Fibroblast of villous mesenchyme (primary cell): ENCODE measurements around the gene SLITRK5. TPM values are rescaled to one million over a fixed set of nuclear protein-coding genes. Genes with fewer than 3 reads are reported as not detected.

Source experiments
- DNase-seq: peaks from one replicate; pipeline ENCODE4 v3.0.0-alpha.2; 2010; ENCODE audit warnings: low read depth
- H3K4me3 ChIP-seq: 2 replicates; pipeline ENCODE4 v1.5.1; 2011; ENCODE audit warnings: low read depth, mild to moderate bottlenecking, low read length
- total RNA-seq: library from RNA; depleted of rRNA; stranded (reverse); fragments of >200 nt; gene quantifications from 2 replicates; pipeline ENCODE4 v1.2.3, GENCODE V29; 2012
- TF ChIP-seq, protein P1 (sequence below): IDR thresholded peaks from 2 replicates; pipeline ENCODE4 v1.5.1; 2012; ENCODE audit warnings: low read depth, mild to moderate bottlenecking, low read length; ENCODE audit not compliant: insufficient read depth

Gene SLITRK5, protein sequence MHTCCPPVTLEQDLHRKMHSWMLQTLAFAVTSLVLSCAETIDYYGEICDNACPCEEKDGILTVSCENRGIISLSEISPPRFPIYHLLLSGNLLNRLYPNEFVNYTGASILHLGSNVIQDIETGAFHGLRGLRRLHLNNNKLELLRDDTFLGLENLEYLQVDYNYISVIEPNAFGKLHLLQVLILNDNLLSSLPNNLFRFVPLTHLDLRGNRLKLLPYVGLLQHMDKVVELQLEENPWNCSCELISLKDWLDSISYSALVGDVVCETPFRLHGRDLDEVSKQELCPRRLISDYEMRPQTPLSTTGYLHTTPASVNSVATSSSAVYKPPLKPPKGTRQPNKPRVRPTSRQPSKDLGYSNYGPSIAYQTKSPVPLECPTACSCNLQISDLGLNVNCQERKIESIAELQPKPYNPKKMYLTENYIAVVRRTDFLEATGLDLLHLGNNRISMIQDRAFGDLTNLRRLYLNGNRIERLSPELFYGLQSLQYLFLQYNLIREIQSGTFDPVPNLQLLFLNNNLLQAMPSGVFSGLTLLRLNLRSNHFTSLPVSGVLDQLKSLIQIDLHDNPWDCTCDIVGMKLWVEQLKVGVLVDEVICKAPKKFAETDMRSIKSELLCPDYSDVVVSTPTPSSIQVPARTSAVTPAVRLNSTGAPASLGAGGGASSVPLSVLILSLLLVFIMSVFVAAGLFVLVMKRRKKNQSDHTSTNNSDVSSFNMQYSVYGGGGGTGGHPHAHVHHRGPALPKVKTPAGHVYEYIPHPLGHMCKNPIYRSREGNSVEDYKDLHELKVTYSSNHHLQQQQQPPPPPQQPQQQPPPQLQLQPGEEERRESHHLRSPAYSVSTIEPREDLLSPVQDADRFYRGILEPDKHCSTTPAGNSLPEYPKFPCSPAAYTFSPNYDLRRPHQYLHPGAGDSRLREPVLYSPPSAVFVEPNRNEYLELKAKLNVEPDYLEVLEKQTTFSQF
- under 0.01 TPM in 2 replicates for total RNA-seq

DNA sequence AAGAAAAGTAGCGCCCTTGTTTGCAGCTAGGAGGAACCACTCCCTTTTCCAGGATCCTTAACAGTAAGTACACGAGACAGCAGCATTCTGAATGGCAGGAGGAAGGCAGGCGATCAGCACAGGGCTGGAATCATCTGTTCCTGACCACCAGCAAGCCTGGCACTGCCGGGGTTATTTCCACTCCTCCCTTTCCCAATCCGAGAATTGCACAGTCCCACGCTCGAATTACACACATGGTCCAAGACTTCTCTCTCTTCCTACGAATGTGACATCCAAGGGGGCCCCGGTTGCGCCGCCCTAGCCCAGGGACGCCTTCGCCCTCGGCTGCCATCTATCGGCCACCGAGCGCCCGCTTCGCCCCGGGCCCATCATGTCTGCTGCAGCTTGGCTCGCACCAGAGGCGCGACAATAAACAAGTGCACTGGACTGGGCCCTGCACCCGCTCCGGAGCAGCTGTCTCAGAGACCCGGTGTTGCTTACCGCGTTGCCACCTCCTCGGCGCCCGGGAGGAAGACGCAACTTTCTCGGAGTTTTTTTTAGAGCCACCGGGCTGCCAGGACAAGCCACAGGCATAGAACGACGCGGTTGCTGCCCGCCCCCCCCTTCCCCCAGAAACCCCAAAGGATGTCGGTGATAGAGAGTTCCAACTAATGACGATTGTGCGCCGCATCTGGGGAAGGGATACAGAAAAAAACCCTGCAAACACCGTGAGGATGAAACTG, at the start of gene SLITRK5:
TSS of gene SLITRK5 (plus strand) at position 341 of the 722 bp plus-strand sequence. CDS start 4,018 bp downstream, outside the sequence.
- peak within 1 kb of the TSS; percentile 44 for H3K4me3 ChIP-seq
- peak; percentile 6 for DNase-seq
- TF ChIP-seq, protein P1, sequence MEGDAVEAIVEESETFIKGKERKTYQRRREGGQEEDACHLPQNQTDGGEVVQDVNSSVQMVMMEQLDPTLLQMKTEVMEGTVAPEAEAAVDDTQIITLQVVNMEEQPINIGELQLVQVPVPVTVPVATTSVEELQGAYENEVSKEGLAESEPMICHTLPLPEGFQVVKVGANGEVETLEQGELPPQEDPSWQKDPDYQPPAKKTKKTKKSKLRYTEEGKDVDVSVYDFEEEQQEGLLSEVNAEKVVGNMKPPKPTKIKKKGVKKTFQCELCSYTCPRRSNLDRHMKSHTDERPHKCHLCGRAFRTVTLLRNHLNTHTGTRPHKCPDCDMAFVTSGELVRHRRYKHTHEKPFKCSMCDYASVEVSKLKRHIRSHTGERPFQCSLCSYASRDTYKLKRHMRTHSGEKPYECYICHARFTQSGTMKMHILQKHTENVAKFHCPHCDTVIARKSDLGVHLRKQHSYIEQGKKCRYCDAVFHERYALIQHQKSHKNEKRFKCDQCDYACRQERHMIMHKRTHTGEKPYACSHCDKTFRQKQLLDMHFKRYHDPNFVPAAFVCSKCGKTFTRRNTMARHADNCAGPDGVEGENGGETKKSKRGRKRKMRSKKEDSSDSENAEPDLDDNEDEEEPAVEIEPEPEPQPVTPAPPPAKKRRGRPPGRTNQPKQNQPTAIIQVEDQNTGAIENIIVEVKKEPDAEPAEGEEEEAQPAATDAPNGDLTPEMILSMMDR = peak; percentile 67

DNA sequence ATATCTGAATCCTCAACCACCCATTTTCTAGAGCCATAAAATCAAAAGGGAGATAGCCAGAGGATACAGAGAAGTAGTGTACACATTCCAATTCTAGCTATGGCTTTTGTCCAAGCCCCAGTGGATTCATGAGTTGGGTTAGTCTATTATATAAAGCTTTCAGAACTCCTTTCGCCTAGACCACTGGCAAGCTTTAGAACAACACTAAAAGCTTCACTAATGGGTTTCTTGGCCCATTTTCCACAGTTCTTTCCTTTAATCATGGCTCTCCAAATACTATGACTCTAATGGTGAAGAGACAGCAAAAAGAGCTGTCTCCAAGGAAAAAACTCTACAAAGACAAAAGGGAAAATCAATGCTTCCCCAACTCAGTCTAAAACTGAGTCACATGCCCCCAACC, 48.2 kb upstream of the SLITRK5 start:
- no peak for DNase-seq
- H3K4me3 ChIP-seq = no peak overlapping the region
- TF ChIP-seq, protein P1 = no peak

DNA sequence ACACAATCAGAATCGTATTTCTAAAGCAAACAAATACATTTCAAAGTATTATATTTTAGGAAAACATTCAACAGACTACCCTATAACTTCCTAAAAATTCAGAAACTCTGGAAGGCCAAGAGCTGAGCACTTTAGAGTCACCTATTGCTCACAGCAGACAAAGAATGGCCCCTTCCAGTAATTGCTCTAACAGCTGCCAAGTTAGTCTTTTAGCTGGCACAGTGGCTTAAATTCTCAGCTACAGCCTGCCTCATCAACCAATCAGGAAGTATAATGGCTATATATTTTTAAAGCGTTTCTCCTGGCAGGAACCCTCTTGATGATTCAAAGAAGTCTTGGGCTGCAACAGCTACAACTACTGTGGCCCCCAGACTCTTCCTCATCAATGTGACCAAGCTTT, 14.9 kb upstream of the SLITRK5 start:
- no peak for DNase-seq
- TF ChIP-seq, protein P1 = no peak
- H3K4me3 ChIP-seq = no peak overlapping the region

DNA sequence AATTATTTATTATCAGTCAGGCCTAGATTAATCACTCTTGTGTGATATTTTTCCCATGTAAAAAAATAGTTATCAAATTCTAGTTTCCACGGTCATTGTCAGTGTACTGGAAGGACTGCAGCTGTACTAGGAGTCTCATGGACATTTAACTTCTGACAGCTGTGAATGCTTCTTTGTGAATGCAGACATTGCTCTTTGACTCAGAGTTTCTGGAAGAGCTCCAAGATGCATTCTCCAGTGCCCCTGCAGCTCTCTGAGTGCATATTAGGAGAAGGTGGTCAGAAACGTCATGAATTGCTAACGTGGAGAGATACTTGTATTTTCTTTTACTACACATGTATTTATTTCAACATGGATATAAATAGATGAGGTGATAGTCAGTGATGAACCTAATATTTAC, 9.7 kb upstream of the SLITRK5 start:
- DNase-seq = no peak
- TF ChIP-seq, protein P1 = no peak
- no peak overlapping the region for H3K4me3 ChIP-seq

DNA sequence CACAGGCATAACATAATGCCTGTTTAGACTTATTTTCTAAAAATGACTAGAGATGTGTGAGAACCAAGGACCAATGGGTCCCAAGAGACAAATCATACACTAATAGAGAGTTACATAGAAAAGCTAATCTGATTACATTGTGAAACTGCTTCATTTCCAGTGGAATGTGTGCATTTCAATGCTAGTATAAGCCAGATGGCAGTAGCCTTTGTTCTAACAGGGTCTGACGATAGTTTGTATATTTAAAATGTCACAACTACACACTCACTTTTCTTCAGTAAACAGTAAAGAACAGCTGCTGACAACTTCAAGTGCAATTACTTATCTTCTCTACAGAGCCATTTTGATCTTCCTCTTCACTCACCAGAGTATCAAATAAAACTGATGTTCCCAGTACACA, 4.3 kb upstream of the SLITRK5 start:
- TF ChIP-seq, protein P1 = no peak
- no peak overlapping the region for H3K4me3 ChIP-seq
- DNase-seq = no peak

DNA sequence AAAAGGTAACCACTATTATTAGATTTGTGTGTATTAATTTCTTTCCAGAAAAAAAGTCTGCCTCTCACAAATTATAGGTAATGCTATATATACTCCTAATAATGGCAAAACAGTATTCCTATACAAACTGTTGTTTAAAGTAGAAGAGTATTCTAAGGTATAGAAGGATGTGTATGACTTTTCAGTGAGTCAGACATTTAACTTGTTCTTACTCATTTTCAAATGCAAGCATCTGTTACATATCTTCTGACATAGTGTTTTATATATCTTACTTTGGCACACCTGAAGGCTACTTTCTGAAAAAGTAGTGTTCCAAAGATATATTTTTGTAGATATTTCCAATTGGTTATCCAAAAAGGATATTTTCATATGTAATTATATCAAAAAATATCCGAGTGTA, 3.5 kb upstream of the SLITRK5 start:
- TF ChIP-seq, protein P1 = no peak
- no peak for DNase-seq
- no peak overlapping the region for H3K4me3 ChIP-seq
